NCI-H2081 (cell line): ENCODE data around the gene RNF207.

Experiments
- DNase-seq, 2 experiments: peaks; one replicate each; lab custom pipeline; 2025; lab: John Stamatoyannopoulos, UW

RNF207 gene

GRCh38 chr1:6269720-6270400, 63.9 kb downstream of the RNF207 start:
- DNase-seq: peak; percentile 46 to 64

DNA sequence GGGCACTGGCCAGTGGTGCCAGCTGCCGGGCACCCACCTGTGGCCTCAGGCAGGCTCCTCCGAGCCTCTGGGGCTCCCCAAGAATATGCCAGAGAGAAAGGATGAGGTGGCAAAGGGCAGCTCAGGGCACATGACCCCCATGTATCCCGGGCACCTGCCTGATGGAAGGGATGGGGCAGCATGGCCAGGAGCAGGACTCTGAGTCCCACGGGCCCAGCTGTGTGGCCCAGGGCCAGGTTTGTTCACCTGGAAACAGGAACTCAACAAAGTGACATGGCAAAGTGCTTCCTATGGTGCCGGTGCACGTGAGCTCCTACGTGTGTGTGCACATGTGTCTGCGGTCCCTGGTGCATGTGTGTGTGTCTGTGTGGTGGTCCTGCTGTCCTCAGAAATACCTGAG, 64.5 kb downstream of the RNF207 start:
- DNase-seq: peak; percentile 40 to 59
